GM19023 (cell line): ENCODE data around the gene SMCO1.
"Not testable (repeated sequence)": the region's sequence is repeated elsewhere in the genome, so short reads cannot be mapped to it uniquely, and the experiment has no call there.

Experiments
- ATAC-seq: cut with Tn5 transposase; IDR thresholded peaks from one replicate; pipeline ENCODE4 v1.9.1; 2021; ENCODE audit warnings: mild to moderate bottlenecking, moderate library complexity; ENCODE audit not compliant: unreplicated experiment

Gene SMCO1

GRCh38 chr3:196496183-196496582, 19.0 kb downstream of the SMCO1 start:
- no peak for ATAC-seq

DNA sequence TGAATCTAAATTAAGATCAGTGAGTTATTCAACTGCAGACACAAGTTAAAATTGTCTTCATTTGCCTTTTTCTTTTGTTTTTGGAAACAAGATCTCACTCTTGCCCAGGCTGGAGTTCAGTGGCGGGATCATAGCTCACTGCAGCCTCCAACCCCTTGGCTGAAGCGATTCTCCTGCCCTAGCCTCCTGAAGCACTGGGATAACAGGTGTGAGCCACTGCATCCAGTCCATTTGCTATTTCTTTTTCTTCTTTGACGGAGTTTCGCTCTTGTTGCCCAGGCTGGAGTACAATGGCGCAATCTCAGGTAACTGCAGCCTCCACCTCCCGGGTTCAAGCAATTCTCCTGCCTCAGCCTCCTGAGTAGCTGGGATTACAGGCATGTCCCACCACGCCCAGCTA, 21.9 kb downstream of the SMCO1 start:
- no peak for ATAC-seq

- ATAC-seq, result no peak
Observed at GRCh38 chr3:196492080-196492479, 23.1 kb downstream of the SMCO1 start.

DNA sequence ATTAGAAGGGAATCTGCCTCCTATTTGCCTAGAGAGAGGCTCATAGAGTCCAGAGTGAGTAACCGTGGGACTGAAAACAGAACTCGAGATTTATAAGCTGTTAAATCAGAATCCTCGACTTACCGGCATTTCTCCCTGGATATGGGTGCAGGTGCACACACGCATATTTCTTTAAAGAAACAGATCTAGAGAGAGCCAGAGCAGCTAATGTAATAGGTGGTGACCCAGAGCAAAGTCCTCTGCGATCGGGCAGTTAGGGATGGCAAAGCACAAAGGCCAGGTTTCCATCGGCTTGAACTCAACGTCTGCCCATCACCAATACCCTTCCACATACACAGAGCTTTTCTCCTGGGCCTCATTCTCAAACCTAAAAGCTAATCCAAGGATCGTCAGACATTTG, 25.4 kb downstream of the SMCO1 start:
- ATAC-seq, result no peak

- no peak for ATAC-seq
Observed at GRCh38 chr3:196486263-196486662, 28.9 kb downstream of the SMCO1 start.

DNA sequence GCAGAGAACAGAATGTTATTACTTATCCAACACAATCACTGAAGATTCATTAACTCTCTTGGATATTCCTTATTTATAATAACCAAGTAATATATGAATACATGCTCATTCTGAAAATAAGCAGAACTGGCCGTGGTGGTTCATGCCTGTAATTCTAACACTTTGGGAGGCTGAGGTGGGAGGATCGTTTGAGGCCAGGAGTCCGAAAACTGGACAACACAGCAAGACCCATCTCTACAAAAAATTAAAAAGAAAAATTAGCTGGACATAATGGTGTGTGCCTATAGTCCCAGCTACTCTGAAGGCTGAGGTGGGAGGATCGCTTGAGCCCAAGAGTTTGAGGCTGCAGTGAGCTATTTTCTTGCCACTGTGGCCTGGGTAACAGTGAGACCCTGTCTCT, 37.5 kb downstream of the SMCO1 start:
- ATAC-seq, result no peak

DNA sequence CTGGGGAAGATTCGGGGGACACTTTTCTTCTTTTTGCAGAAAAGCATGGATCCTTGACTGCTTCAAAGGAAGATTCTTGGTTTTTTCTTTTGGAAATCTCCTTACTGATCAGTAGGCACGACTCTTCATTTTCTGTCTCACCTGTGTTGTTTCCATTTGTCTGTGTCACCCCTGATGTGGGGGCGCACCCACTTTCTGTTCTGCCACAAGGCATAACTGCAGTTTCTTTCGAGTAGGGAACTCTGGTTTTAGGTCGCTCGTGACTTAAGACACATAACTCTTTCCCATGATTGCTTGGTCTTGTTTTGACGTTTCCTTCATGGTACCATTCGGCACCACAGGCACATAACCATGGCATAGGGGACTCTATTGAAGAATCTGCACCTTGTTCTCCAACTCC, 42.9 kb downstream of the SMCO1 start:
- no peak for ATAC-seq

DNA sequence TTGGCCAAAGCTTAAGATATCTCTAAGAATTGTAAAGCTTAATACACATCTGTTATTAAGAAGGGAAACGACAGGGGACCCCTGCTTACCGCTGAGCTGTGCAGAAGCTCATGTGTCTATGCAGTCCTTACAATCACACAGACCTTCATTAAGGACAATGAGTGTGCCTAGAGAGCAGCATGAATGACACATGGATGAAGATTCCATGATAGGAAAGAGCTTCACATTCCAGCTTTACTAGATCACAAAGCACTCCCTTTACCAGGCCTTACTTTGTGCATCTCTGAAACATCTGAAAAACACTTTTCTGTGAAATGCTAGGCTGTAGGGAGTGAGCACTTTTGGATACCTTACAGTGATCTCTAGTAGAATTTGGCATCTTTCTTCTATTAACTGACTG, 43.6 kb downstream of the SMCO1 start:
- ATAC-seq, result no peak

- ATAC-seq, result not testable (repeated sequence)
Observed at GRCh38 chr3:196470182-196470581, 45.0 kb downstream of the SMCO1 start.

DNA sequence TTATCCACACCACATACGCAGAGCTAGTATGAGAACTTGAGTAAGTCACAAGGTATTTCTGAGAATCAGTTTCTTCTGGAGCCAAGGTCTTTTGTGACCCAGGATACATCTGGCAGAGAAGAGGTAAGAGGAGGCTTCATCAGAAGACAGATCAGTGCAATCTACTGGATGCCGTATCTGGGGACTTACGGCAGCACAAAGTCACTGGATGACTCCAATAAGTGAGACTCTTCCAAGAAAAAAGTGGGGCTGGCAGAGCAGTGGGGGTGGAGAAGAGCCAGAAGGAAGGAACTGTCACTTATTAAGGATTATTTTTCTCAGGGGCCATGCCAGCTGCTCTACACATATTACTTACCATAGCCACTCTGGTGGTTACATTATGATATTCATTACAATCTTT, 51.3 kb downstream of the SMCO1 start:
- no peak for ATAC-seq

DNA sequence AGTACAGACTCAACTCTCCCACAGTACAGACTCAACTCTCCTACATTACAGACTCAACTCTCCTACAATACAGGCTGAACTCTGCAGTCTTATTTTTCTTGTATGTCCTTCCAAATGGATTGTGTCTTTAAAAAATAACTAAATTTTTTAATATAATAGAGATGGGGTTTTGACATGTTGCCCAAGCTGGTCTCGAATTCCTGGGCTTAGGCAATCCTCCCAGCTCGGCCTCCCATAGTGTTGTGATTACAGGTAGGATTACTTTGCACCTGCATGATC, 51.7 kb downstream of the SMCO1 start:
- ATAC-seq, result no peak

DNA sequence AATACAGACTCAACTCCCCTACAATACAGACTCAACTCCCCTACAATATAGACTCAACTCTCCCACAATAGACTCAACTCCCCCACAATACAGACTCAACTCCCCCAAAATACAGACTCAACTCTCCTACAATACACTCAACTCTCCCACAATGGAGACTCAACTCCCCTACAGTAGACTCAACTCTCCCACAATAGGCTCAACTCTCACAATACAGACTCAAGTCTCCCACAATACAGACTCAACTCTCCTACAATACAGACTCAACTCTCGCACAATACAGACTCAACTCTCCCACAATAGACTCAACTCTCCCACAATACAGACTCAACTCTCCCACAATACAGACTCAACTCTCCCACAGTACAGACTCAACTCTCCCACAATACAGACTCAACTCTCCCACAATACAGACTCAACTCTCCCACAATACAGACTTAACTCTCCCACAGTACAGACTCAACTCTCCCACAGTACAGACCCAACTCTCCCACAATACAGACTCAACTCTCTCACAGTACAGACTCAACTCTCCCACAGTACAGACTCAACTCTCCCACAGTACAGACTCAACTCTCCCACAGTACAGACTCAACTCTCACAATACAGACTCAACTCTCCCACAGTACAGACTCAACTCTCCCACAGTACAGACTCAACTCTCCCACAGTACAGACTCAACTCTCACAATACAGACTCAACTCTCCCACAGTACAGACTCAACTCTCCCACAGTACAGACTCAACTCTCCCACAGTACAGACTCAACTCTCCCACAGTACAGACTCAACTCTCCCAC, 52.3 kb downstream of the SMCO1 start:
- ATAC-seq, result not testable (repeated sequence)

GRCh38 chr3:196458063-196458462, 57.1 kb downstream of the SMCO1 start:
- no peak for ATAC-seq

GRCh38 chr3:196457470-196457869, 57.7 kb downstream of the SMCO1 start:
- not testable (repeated sequence) for ATAC-seq
